ENCODE measurements around the gene EPS8.
"Not testable (repeated sequence)": the region's sequence is repeated elsewhere in the genome, so short reads cannot be mapped to it uniquely, and the experiment has no call there.

Gene EPS8

GRCh38 chr12:15797818-15798217, 8.6 kb upstream of the EPS8 start:
- DNase-seq (ENCODE audit: low spot score), result no peak

GRCh38 chr12:15796493-15797141, 7.4 kb upstream of the EPS8 start:
- no peak for DNase-seq (ENCODE audit: low spot score)

GRCh38 chr12:15794836-15795235, 5.6 kb upstream of the EPS8 start:
- no peak for DNase-seq (ENCODE audit: low spot score)

- DNase-seq (ENCODE audit: low spot score), result no peak
Measured at GRCh38 chr12:15794196-15794595, 5.0 kb upstream of the EPS8 start.

- peak; percentile 37 for DNase-seq (ENCODE audit: low spot score)
Measured at GRCh38 chr12:15788233-15789219, 662 bp downstream of the EPS8 start.

- DNase-seq (ENCODE audit: low spot score), result no peak
Measured at GRCh38 chr12:15787778-15788177, 1.4 kb downstream of the EPS8 start.

- DNase-seq (ENCODE audit: low spot score), result no peak
Measured at GRCh38 chr12:15786772-15787171, 2.4 kb downstream of the EPS8 start.

GRCh38 chr12:15783288-15783687, 5.9 kb downstream of the EPS8 start:
- DNase-seq (ENCODE audit: low spot score), result no peak

- DNase-seq (ENCODE audit: low spot score), result no peak
Measured at GRCh38 chr12:15782667-15783066, 6.5 kb downstream of the EPS8 start.

- DNase-seq (ENCODE audit: low spot score), result no peak
Measured at GRCh38 chr12:15779925-15780324, 9.3 kb downstream of the EPS8 start.

- no peak for DNase-seq (ENCODE audit: low spot score)
Measured at GRCh38 chr12:15778126-15778525, 11.1 kb downstream of the EPS8 start.

GRCh38 chr12:15777355-15778012, 11.7 kb downstream of the EPS8 start:
- DNase-seq (ENCODE audit: low spot score), result no peak

GRCh38 chr12:15776532-15776931, 12.7 kb downstream of the EPS8 start:
- no peak for DNase-seq (ENCODE audit: low spot score)

- no peak for DNase-seq (ENCODE audit: low spot score)
Measured at GRCh38 chr12:15774819-15775218, 14.4 kb downstream of the EPS8 start.

- peak; percentile 36 for DNase-seq (ENCODE audit: low spot score)
Measured at GRCh38 chr12:15772405-15773018, 16.7 kb downstream of the EPS8 start.

GRCh38 chr12:15770581-15770980, 18.6 kb downstream of the EPS8 start:
- DNase-seq (ENCODE audit: low spot score), result no peak

- no peak for DNase-seq (ENCODE audit: low spot score)
Measured at GRCh38 chr12:15770021-15770420, 19.2 kb downstream of the EPS8 start.

- DNase-seq (ENCODE audit: low spot score), result no peak
Measured at GRCh38 chr12:15769586-15769985, 19.6 kb downstream of the EPS8 start.

GRCh38 chr12:15767301-15767700, 21.9 kb downstream of the EPS8 start:
- no peak for DNase-seq (ENCODE audit: low spot score)

GRCh38 chr12:15763328-15763727, 25.9 kb downstream of the EPS8 start:
- DNase-seq (ENCODE audit: low spot score), result peak; percentile 36

- not testable (repeated sequence) for DNase-seq (ENCODE audit: low spot score)
Measured at GRCh38 chr12:15762162-15762561, 27.0 kb downstream of the EPS8 start.

GRCh38 chr12:15757553-15758255, 31.5 kb downstream of the EPS8 start:
- DNase-seq (ENCODE audit: low spot score), result no peak
